WERI-Rb-1 (cell line): ENCODE results near the gene SH3RF1.
"Not testable (repeated sequence)": the region's sequence is repeated elsewhere in the genome, so short reads cannot be mapped to it uniquely, and the experiment has no call there.

Source experiments
- DNase-seq: peaks from one replicate; pipeline ENCODE4 v3.0.0-alpha.2; 2020
- H3K27ac ChIP-seq: fragments of 250-450 bp; sonication (Bioruptor Pico); 2 replicates; pipeline ENCODE4 v1.5.1; 2020; ENCODE audit warnings: mild to moderate bottlenecking, moderate library complexity
- H3K27me3 ChIP-seq: fragments of 250-450 bp; sonication (Bioruptor Pico); 2 replicates; pipeline ENCODE4 v1.5.1; 2021; ENCODE audit warnings: mild to moderate bottlenecking, low read depth, moderate library complexity; ENCODE audit not compliant: insufficient read depth, severe bottlenecking
- H3K36me3 ChIP-seq: fragments of 250-450 bp; sonication (Bioruptor Pico); 2 replicates; pipeline ENCODE4 v1.5.1; 2020; ENCODE audit warnings: mild to moderate bottlenecking, moderate library complexity
- H3K4me3 ChIP-seq: 2 replicates; pipeline ENCODE4 v1.5.1; 2011; ENCODE audit warnings: low read depth, mild to moderate bottlenecking, control low read depth, low read length
- H3K9me3 ChIP-seq: fragments of 250-450 bp; sonication (Bioruptor Pico); 2 replicates; pipeline ENCODE4 v1.5.1; 2021; ENCODE audit warnings: mild to moderate bottlenecking, moderate library complexity; ENCODE audit not compliant: severe bottlenecking
- TF ChIP-seq, protein P1 (sequence below): IDR thresholded peaks from 2 replicates; pipeline ENCODE4 v1.5.1; 2011; ENCODE audit warnings: low read depth, mild to moderate bottlenecking, control low read depth, inconsistent platforms, low read length

Gene SH3RF1

GRCh38 chr4:169279108-169279507 is 8.4 kb upstream of the SH3RF1 start:
- no peak for DNase-seq
- TF ChIP-seq, protein P1, sequence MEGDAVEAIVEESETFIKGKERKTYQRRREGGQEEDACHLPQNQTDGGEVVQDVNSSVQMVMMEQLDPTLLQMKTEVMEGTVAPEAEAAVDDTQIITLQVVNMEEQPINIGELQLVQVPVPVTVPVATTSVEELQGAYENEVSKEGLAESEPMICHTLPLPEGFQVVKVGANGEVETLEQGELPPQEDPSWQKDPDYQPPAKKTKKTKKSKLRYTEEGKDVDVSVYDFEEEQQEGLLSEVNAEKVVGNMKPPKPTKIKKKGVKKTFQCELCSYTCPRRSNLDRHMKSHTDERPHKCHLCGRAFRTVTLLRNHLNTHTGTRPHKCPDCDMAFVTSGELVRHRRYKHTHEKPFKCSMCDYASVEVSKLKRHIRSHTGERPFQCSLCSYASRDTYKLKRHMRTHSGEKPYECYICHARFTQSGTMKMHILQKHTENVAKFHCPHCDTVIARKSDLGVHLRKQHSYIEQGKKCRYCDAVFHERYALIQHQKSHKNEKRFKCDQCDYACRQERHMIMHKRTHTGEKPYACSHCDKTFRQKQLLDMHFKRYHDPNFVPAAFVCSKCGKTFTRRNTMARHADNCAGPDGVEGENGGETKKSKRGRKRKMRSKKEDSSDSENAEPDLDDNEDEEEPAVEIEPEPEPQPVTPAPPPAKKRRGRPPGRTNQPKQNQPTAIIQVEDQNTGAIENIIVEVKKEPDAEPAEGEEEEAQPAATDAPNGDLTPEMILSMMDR, result no peak
- Histone ChIP-seq H3K36me3 (no peaks in the 10 kb centered on the region), H3K4me3 (no peak overlapping the region), H3K9me3 (no peaks in the 10 kb centered on the region), H3K27ac (no peak overlapping the region), H3K27me3 (no peaks in the 10 kb centered on the region)

GRCh38 chr4:169278624-169279023 is 7.9 kb upstream of the SH3RF1 start:
- no peak overlapping the region for H3K4me3 ChIP-seq
- H3K27me3 ChIP-seq, result no peaks in the 10 kb centered on the region
- H3K27ac ChIP-seq, result no peak overlapping the region
- TF ChIP-seq, protein P1, result no peak
- H3K36me3 ChIP-seq, result no peaks in the 10 kb centered on the region
- no peak for DNase-seq
- no peaks in the 10 kb centered on the region for H3K9me3 ChIP-seq

DNA sequence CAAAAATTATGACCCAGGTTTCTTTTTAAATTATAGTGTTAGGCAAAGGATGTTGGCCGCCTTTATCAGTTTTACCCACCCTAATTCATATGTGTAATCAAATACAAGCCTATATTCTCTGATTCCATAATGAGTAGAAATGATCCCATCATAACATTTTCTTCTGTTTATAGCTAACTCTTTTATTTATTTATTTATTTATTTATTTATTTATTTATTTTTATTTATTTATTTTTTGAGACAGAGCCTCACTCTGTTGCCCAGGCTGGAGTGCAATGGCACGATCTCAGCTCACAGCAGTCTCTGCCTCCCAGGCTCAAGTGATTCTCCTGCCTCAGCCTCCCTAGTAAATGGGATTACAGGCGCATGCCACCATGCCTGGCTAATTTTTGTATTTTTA is 7.1 kb upstream of the SH3RF1 start:
- not testable (repeated sequence) for H3K27ac ChIP-seq, H3K36me3 ChIP-seq, H3K4me3 ChIP-seq, DNase-seq, H3K9me3 ChIP-seq, H3K27me3 ChIP-seq

- no peaks in the 10 kb centered on the region for H3K27me3 ChIP-seq
- peak overlapping the region; percentile 29; the same call in 1 of the 2 replicates for H3K27ac ChIP-seq
- TF ChIP-seq, protein P1, result no peak
- no peaks in the 10 kb centered on the region; the same call in 1 of the 2 replicates for H3K36me3 ChIP-seq
- DNase-seq, result peak; percentile 61
- H3K4me3 ChIP-seq, result no peak overlapping the region
- no peaks in the 10 kb centered on the region for H3K9me3 ChIP-seq
Measured at GRCh38 chr4:169275180-169275579, 4.4 kb upstream of the SH3RF1 start.

GRCh38 chr4:169274033-169274432 is 3.3 kb upstream of the SH3RF1 start:
- no peak for DNase-seq
- no peak overlapping the region for H3K27ac ChIP-seq

GRCh38 chr4:169272265-169272886 is 1.6 kb upstream of the SH3RF1 start:
- Histone ChIP-seq H3K9me3 (no peaks in the 10 kb centered on the region), H3K27ac (no peak overlapping the region), H3K27me3 (no peaks in the 10 kb centered on the region), H3K4me3 (no peak overlapping the region), H3K36me3 (no peaks in the 10 kb centered on the region; the same call in 1 of the 2 replicates)
- TF ChIP-seq, protein P1, result no peak
- no peak for DNase-seq

More at GRCh38 chr4:169274033-169274432, 3.3 kb upstream of the SH3RF1 start:
- Histone ChIP-seq H3K9me3 (no peaks in the 10 kb centered on the region), H3K4me3 (no peak overlapping the region), H3K27me3 (no peaks in the 10 kb centered on the region), H3K36me3 (no peaks in the 10 kb centered on the region; the same call in 1 of the 2 replicates)
- TF ChIP-seq, protein P1, result no peak
